GM12878 (cell line): Measurements from ENCODE around the gene SOWAHB. TPM values are rescaled to one million over a fixed set of nuclear protein-coding genes. Genes with fewer than 3 reads are reported as not detected.

ENCODE experiments used
- ATAC-seq: fragments of 200-7000 bp; cut with Tn5 transposase; 3 replicates; pipeline ENCODE4 v1.9.1; 2020; ENCODE audit warnings: mild to moderate bottlenecking, moderate library complexity
- BruUV-seq: library from RNA; stranded (reverse); fragments of 400-500 nt; replicated peaks from 2 replicates; lab custom pipeline; 2021; lab: Mats Ljungman, UMichigan
- CTCF ChIA-PET: fragments of 300-600 bp; sonication (Branson Sonifier 250); formaldehyde crosslinking; extraction: SDS; loops from one replicate; lab custom pipeline; 2021; ENCODE audit warnings: inconsistent platforms; lab: Yijun Ruan, JAX
- POLR2A ChIA-PET: fragments of 350-600 bp; formaldehyde crosslinking; extraction: SDS; loops from one replicate; lab custom pipeline; 2021; ENCODE audit warnings: inconsistent platforms; lab: Charles Lee
- RAD21 ChIA-PET: fragments of 300-600 bp; sonication (Branson Sonifier 250); formaldehyde crosslinking; loops from one replicate; lab custom pipeline; 2023; ENCODE audit warnings: antibody characterized with exemption; ENCODE audit not compliant: unreplicated experiment; lab: Charles Lee
- SMC1A ChIA-PET: fragments of 300-600 bp; sonication (Branson Sonifier 250); formaldehyde crosslinking; loops from one replicate; lab custom pipeline; 2023; ENCODE audit not compliant: unreplicated experiment, uncharacterized antibody; lab: Charles Lee
- DNase-seq: peaks from one replicate; pipeline ENCODE4 v3.0.0-alpha.2; 2011; ENCODE audit warnings: low read depth, low spot score
- FAIRE-seq: peaks from 3 replicates; lab custom pipeline; 2011; peaks lifted over from hg19 to GRCh38; lab: Jason Lieb, UNC
- H2AFZ ChIP-seq: 2 replicates; pipeline ENCODE4 v1.6.0; 2011; ENCODE audit warnings: low read depth, low read length, control low read depth; ENCODE audit not compliant: control insufficient read depth
- H3K27ac ChIP-seq: 2 replicates; pipeline ENCODE4 v1.5.1; 2011; ENCODE audit warnings: control low read depth; ENCODE audit not compliant: control insufficient read depth, insufficient read depth
- H3K27me3 ChIP-seq, 2 experiments: replicated peaks in 1 of 2; 2 replicates each; pipeline versions ENCODE4 v1.6.0 to v1.6.1; 2011; ENCODE audit warnings: low read length in 1 of 2; ENCODE audit not compliant: control insufficient read depth in 2 of 2, insufficient read depth in 2 of 2
- H3K36me3 ChIP-seq, 2 experiments: 2 replicates each; pipeline ENCODE4 v1.5.1; 2011; ENCODE audit warnings: low read length in 1 of 2; ENCODE audit not compliant: control insufficient read depth in 2 of 2, insufficient read depth in 2 of 2
- H3K4me1 ChIP-seq: 2 replicates; pipeline ENCODE4 v1.6.1; 2011; ENCODE audit warnings: mild to moderate bottlenecking, low read length, moderate library complexity, mixed read lengths; ENCODE audit not compliant: control insufficient read depth, insufficient read depth
- H3K4me2 ChIP-seq: 2 replicates; pipeline ENCODE4 v1.6.0; 2011; ENCODE audit warnings: control low read depth; ENCODE audit not compliant: control insufficient read depth, insufficient read depth
- H3K4me3 ChIP-seq: fragments of 200-600 bp; sonication (generic); 2 replicates; pipeline ENCODE4 v1.5.1; 2016
- H3K79me2 ChIP-seq: 2 replicates; pipeline ENCODE4 v1.6.0; 2011; ENCODE audit warnings: low read length; ENCODE audit not compliant: control insufficient read depth, insufficient read depth
- H3K9ac ChIP-seq: 2 replicates; pipeline ENCODE4 v1.8.0; 2011; ENCODE audit warnings: low read length, control low read depth, mixed read lengths; ENCODE audit not compliant: control insufficient read depth, insufficient read depth
- H3K9me3 ChIP-seq: replicated peaks from 3 replicates; pipeline ENCODE4 v1.5.1; 2011; ENCODE audit warnings: mild to moderate bottlenecking, low read length; ENCODE audit not compliant: control insufficient read depth, insufficient read depth
- H4K20me1 ChIP-seq: 2 replicates; pipeline ENCODE4 v1.6.0; 2011; ENCODE audit not compliant: control insufficient read depth, insufficient read depth
- E2F4 ChIP-seq: IDR thresholded peaks from 2 replicates; pipeline ENCODE4 v1.6.1; 2012; ENCODE audit warnings: low read depth, low read length, improper control_type of control experiment
- HDAC6 ChIP-seq: fragments of 200-600 bp; sonication (generic); IDR thresholded peaks from one replicate; pipeline ENCODE4 v1.8.0; 2017; ENCODE audit warnings: antibody characterized with exemption; ENCODE audit not compliant: unreplicated experiment
- NKRF ChIP-seq: fragments of 450-650 bp; conservative IDR thresholded peaks from 2 replicates; pipeline ENCODE4 v1.6.1; 2017; ENCODE audit warnings: mild to moderate bottlenecking, moderate library complexity
- PKNOX1 ChIP-seq: fragments of 450-650 bp; IDR thresholded peaks from 2 replicates; pipeline ENCODE4 v1.6.1; 2016; ENCODE audit warnings: mild to moderate bottlenecking
- RFX5 ChIP-seq: IDR thresholded peaks from 2 replicates; pipeline ENCODE4 v1.6.1; 2011; ENCODE audit warnings: low read depth, low read length, improper control_type of control experiment
- SKIL ChIP-seq: fragments of 450-650 bp; IDR thresholded peaks from 2 replicates; pipeline ENCODE4 v1.6.1; 2017; ENCODE audit warnings: mild to moderate bottlenecking, low read depth, inconsistent platforms; ENCODE audit not compliant: poor library complexity, severe bottlenecking
- TCF7 ChIP-seq: IDR thresholded peaks from 2 replicates; pipeline ENCODE4 v1.6.1; 2014; ENCODE audit warnings: antibody characterized with exemption, borderline replicate concordance
- WGBS: methylation state at CpG from one replicate; pipeline ENCODE4 v1.1.6; 2016; ENCODE audit warnings: low lambda C conversion rate; ENCODE audit not compliant: insufficient replicate concordance, insufficient coverage; ENCODE audit errors: missing lambda C conversion rate; 5-methylcytosine and 5-hydroxymethylcytosine counted together
- in situ Hi-C: fragments of 300-500 bp; cut with MboI; formaldehyde crosslinking; loops from 9 replicates; pipeline ENCODE4 v1.14.3; 2018; ENCODE audit warnings: mixed read lengths
- intact Hi-C: fragments of 100-400 bp; cut with micrococcal nuclease; formaldehyde crosslinking; loops from one replicate; pipeline ENCODE4 v1.14.2; 2022; ENCODE audit not compliant: unreplicated experiment
- polyA plus RNA-seq, 11 experiments: library from polyadenylated mRNA; depleted of rRNA in 4 of 11; unstranded in 6 of 11; stranded (reverse) in 5 of 11; fragments of >200 nt; fragmentation: Nextera tagmentation in 4 of 11; fragmentation: Illumina TruSeq in 1 of 11; extraction: Ambion mirVana in 4 of 11; extraction: Trizol in 1 of 11; gene quantifications; 1 replicate in 1 of 11; 2 replicates in 10 of 11; pipeline versions ENCODE4 v1.2.1 to v1.2.3, GENCODE V29; 2011 to 2016; ENCODE audit warnings: inconsistent platforms in 2 of 11, missing spikeins in 2 of 11, low read depth in 1 of 11
- total RNA-seq, 4 experiments: library from RNA; depleted of rRNA in 3 of 4; stranded (reverse); fragments of >200 nt in 3 of 4; fragmentation: Illumina TruSeq in 1 of 4; extraction: Trizol in 1 of 4; gene quantifications; 2 replicates each; pipeline versions ENCODE4 v1.2.1 to v1.2.3, GENCODE V29; 2013 to 2021

The SOWAHB gene
- total and polyA plus RNA-seq, 10 of the 15 experiments (the other 5 are each of a cell fraction or from before 2014, with no cell fraction given) = 0.01 to 0.13 (median 0.05) TPM; not detected in 4

GRCh38 chr4:76874176-76874575 is 23.8 kb downstream of the SOWAHB start:
- Histone ChIP-seq H3K79me2 (no peaks in the 10 kb centered on the region), H3K4me1 (no peaks in the 10 kb centered on the region), H3K9me3 (no peaks in the 10 kb centered on the region; the same call in 1 of the 3 replicates), H4K20me1 (no peaks in the 10 kb centered on the region), H3K4me3 (no peak overlapping the region), H3K9ac (no peak overlapping the region), H2AFZ (no peak overlapping the region), H3K27me3 (no peaks in the 10 kb centered on the region; a peak in 1 of 4 replicates), H3K4me2 (no peak overlapping the region)
- SMC1A ChIA-PET = interaction anchor here (1.0 kb wide), 1 partner anchor 10 kb away, joined by 3 read pairs; no protein-coding TSS in a partner anchor
- POLR2A ChIA-PET = no interaction called here
- intact Hi-C loops (no loop called here), in situ Hi-C loops (no loop called here)
- 1% methylated on average over 4 of the region's 4 CpGs for WGBS
- FAIRE-seq (no peak), DNase-seq (no peak)
- TF ChIP-seq TCF7 (no peak), RFX5 (peak; percentile 89)
- TF ChIP-seq, all 136 proteins: peak for 1
- RAD21 ChIA-PET = no interaction called here
- ATAC-seq = peak; percentile 66
- no peak overlapping the region for H3K27ac ChIP-seq
- CTCF ChIA-PET = interaction anchor here (0.7 kb wide), 1 partner anchor 432 kb away, joined by 3 read pairs; no protein-coding TSS in a partner anchor
- no peaks in the 10 kb centered on the region for H3K36me3 ChIP-seq
- BruUV-seq = no TSS peak

- ChIA-PET CTCF (interaction anchor here (0.7 kb wide), 1 partner anchor 431 kb away, joined by 3 read pairs; no protein-coding TSS in a partner anchor), SMC1A (no interaction called here), POLR2A (no interaction called here), RAD21 (no interaction called here)
- no peaks in the 10 kb centered on the region for H3K36me3 ChIP-seq
- H3K4me3 ChIP-seq = no peak overlapping the region
- no peak overlapping the region for H3K4me2 ChIP-seq
- no peaks in the 10 kb centered on the region for H3K4me1 ChIP-seq
- no peaks in the 10 kb centered on the region for H4K20me1 ChIP-seq
- 0% methylated on average over 1 of the region's 1 CpG for WGBS
- DNase-seq (no peak), FAIRE-seq (no peak), ATAC-seq (no peak)
- no peaks in the 10 kb centered on the region for H3K79me2 ChIP-seq
- intact Hi-C loops (no loop called here), in situ Hi-C loops (no loop called here)
- H3K27me3 ChIP-seq = no peaks in the 10 kb centered on the region; a peak in 1 of 4 replicates
- H3K9me3 ChIP-seq = no peaks in the 10 kb centered on the region; the same call in 1 of the 3 replicates
- no peak overlapping the region for H3K9ac ChIP-seq
- BruUV-seq = no TSS peak
- no peak overlapping the region for H2AFZ ChIP-seq
- no peak overlapping the region for H3K27ac ChIP-seq
- TF ChIP-seq NKRF (no peak), SKIL (no peak), HDAC6 (no peak), E2F4 (no peak), PKNOX1 (no peak)
Measured at GRCh38 chr4:76873495-76873894, 24.4 kb downstream of the SOWAHB start.
